Ramos (cell line): ENCODE measurements around the gene SVEP1.

Experiments used
- in situ Hi-C: fragments of 300-500 bp; cut with MboI; formaldehyde crosslinking; loops from one replicate; pipeline ENCODE4 v1.14.3; 2022; ENCODE audit warnings: low sequenced_read_pairs; ENCODE audit not compliant: unreplicated experiment

The SVEP1 gene

GRCh38 chr9:110579034-110579861, at the start of gene SVEP1:
Gene SVEP1 (minus strand): TSS chr9:110579741. CDS start chr9:110579543, 198 bp downstream.
- in situ Hi-C loops, result loop anchor here (25.0 kb wide), 1 partner anchor 717 kb away; no protein-coding TSS in a partner anchor

- in situ Hi-C loops, result no loop called here
These were observed 46.7 kb upstream of the SVEP1 start for GRCh38 chr9:110626101-110626829.

GRCh38 chr9:110623462-110624025, 44.0 kb upstream of the SVEP1 start:
- in situ Hi-C loops, result loop anchor here (25.0 kb wide), 1 partner anchor 436 kb away; no protein-coding TSS in a partner anchor

GRCh38 chr9:110622368-110622767, 42.8 kb upstream of the SVEP1 start:
- in situ Hi-C loops, result loop anchor here (25.0 kb wide), 1 partner anchor 435 kb away; no protein-coding TSS in a partner anchor

GRCh38 chr9:110620726-110621125, 41.2 kb upstream of the SVEP1 start:
- in situ Hi-C loops, result loop anchor here (25.0 kb wide), 1 partner anchor 433 kb away; no protein-coding TSS in a partner anchor

- in situ Hi-C loops, result loop anchor here (25.0 kb wide), 1 partner anchor 433 kb away; no protein-coding TSS in a partner anchor
These were observed 40.3 kb upstream of the SVEP1 start for GRCh38 chr9:110619831-110620230.

- in situ Hi-C loops, result loop anchor here (25.0 kb wide), 1 partner anchor 428 kb away; no protein-coding TSS in a partner anchor
These were observed 36.0 kb upstream of the SVEP1 start for GRCh38 chr9:110615498-110615897.

GRCh38 chr9:110614576-110614975, 35.0 kb upstream of the SVEP1 start:
- in situ Hi-C loops, result loop anchor here (25.0 kb wide), 1 partner anchor 427 kb away; no protein-coding TSS in a partner anchor

GRCh38 chr9:110606179-110606790, 26.7 kb upstream of the SVEP1 start:
- in situ Hi-C loops, result loop anchor here (25.0 kb wide), 1 partner anchor 419 kb away; no protein-coding TSS in a partner anchor

- in situ Hi-C loops, result loop anchor here (25.0 kb wide), 1 partner anchor 418 kb away; no protein-coding TSS in a partner anchor
These were observed 26.0 kb upstream of the SVEP1 start for GRCh38 chr9:110605565-110605964.

- in situ Hi-C loops, result loop anchor here (25.0 kb wide), 1 partner anchor 417 kb away; no protein-coding TSS in a partner anchor
These were observed 24.6 kb upstream of the SVEP1 start for GRCh38 chr9:110604171-110604601.

- in situ Hi-C loops, result loop anchor here (25.0 kb wide), 1 partner anchor 415 kb away; no protein-coding TSS in a partner anchor
These were observed 22.7 kb upstream of the SVEP1 start for GRCh38 chr9:110602281-110602680.

GRCh38 chr9:110601098-110601497, 21.6 kb upstream of the SVEP1 start:
- in situ Hi-C loops, result loop anchor here (25.0 kb wide), 1 partner anchor 414 kb away; no protein-coding TSS in a partner anchor

- in situ Hi-C loops, result loop anchor here (25.0 kb wide), 1 partner anchor 737 kb away; no protein-coding TSS in a partner anchor
These were observed 19.9 kb upstream of the SVEP1 start for GRCh38 chr9:110599468-110599867.

- in situ Hi-C loops, result loop anchor here (25.0 kb wide), 1 partner anchor 730 kb away; no protein-coding TSS in a partner anchor
These were observed 12.7 kb upstream of the SVEP1 start for GRCh38 chr9:110592044-110592830.

- in situ Hi-C loops, result loop anchor here (25.0 kb wide), 1 partner anchor 729 kb away; no protein-coding TSS in a partner anchor
These were observed 12.0 kb upstream of the SVEP1 start for GRCh38 chr9:110591526-110591925.

- in situ Hi-C loops, result loop anchor here (25.0 kb wide), 1 partner anchor 729 kb away; no protein-coding TSS in a partner anchor
These were observed 11.3 kb upstream of the SVEP1 start for GRCh38 chr9:110590816-110591215.

- in situ Hi-C loops, result loop anchor here (25.0 kb wide), 1 partner anchor 726 kb away; no protein-coding TSS in a partner anchor
These were observed 8.8 kb upstream of the SVEP1 start for GRCh38 chr9:110588296-110588695.
